ENCODE results near the gene PTX4.
"Not testable (repeated sequence)": the region's sequence is repeated elsewhere in the genome, so short reads cannot be mapped to it uniquely, and the experiment has no call there.

Gene PTX4

DNA sequence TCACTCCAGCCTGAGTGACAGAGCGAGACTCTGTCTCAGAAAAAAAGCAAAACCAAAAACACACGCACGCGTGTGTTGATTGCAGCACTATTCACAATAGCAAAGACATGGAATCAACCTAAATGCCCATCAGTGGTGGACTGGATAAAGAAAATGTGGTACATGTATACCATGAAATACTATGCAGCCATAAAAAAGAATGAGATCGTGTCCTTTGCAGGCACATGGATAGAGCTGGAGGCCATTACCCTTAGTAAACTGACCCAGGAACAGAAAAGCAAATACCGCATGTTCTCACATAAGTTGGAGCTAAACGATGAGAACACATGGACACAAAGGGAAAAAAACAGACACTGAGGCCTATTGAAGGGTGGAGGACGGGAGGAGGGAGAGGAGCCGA, 9.8 kb downstream of the PTX4 start:
- not testable (repeated sequence) for DNase-seq

DNA sequence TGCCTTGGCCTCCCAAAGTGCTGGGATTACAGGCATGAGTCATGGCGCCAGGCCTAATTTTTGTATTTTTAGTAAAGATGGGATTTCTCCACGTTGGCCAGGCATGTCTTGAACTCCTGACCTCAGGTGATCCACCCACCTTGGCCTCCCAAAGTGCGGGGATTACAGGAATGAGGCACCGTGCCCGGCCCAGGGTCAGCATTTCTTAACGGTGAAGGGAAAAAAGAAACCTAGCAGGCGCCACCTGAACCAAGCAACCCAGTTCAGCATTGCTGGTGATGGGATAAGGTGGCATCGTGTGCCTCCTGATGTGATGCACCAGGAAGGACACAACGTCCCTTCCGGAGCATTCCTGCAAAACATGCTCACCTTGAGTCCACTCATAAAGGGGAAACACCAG, 11.7 kb downstream of the PTX4 start:
- no peak for DNase-seq

DNA sequence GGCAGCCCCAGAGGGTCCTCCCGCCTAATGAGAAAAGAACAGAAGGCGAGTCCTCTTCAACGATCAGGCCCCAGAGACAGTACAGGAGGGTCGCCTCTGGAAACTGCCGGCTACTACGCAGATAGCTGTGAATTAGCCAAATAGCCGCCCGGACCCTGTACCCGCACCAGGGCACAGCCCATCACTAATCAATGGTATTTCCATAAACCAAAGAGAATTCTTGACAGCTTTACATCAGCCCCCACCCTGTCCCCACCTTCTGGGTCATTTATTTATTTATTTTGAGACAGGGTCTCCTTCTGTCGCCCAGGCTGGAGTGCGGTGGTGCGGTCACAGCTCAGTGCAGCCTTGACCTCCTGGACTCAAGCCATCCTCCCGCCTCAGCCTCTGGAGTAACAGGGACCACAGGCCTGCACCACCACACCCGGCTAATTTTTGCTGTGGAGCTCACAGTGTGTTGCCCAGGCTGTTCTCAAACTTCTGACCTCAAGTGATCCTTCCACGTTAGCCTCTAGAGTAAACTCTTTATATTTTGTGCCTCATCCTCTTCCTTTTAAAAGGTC, 13.1 kb downstream of the PTX4 start:
- no peak for DNase-seq

DNA sequence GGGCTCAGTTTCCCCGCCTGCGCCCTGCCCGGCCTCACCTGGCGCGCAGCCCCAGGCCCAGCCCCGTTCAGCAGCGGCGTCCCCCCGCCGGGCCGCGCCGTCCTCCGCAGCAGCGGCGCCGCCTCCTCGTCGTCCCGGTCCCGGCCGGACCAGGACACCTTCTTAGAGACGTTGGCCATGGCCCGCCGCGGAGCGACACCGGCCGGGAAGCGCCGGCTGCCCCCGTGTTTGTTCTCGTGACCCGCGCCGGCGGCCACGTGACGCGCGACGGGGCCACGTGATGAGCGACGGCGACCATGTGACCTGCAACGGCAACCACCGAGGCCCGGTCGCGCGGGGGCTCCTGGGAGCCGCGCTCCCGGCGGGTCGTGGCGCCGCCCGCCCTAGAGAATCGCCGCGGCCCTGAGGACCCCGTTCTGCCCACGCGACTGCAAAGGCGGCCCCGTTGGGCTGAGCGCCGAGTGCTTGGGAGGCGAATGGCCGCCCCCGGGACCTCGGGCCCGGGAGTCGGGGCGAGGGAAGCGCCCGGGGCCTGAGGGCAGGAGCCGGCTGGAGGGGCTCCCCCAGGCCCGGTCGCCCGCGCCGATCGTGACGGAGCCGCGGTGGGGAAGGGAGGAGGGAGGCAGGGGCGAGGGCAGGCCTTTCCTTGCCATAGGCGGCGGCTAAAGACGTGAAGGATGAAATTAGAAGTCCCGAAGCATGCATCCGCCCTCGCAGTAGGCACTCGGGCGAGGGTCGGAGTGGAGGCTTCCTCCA, 13.8 kb downstream of the PTX4 start, which contains the start of gene CLCN7:
Gene CLCN7 (minus strand): TSS at position 233 of the 756 bp plus-strand sequence. CDS start 54 bp downstream, at position 179.
- DNase-seq = peak; percentile 77 to 82 (median 80)

DNA sequence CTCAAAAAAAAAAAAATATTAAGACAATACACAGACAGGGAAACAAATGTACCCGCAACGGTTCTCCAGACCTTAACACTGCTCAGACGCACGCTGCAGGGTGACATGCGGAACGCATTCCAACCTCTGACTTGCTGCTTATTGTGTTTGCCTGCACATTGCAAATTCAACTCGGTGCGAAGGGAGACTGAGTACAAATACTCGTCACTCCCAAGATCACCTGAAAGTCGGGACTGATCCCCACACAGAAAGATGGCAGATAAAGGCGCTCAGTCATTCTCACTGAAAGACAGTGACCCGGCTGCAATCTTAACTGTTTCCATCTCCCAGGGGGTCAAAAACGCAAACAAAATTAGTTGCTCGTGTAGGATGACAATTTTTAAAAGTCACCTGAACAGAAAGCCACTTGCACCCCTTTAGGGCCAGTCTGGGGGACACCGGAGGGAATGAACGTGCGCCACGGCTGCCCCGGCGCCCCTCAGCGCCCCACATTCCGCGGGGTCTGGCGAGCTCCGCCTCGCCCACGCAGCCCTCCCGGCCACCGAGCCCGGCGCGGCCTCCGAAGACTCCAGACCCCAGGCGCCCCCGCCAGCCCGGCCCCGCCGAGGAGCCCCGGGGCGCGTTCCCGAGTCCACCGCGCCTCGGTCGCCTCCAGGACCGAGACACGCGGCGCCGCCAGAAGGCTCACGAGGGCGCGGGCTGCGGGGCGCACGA, 14.5 kb downstream of the PTX4 start:
- no peak for DNase-seq

DNA sequence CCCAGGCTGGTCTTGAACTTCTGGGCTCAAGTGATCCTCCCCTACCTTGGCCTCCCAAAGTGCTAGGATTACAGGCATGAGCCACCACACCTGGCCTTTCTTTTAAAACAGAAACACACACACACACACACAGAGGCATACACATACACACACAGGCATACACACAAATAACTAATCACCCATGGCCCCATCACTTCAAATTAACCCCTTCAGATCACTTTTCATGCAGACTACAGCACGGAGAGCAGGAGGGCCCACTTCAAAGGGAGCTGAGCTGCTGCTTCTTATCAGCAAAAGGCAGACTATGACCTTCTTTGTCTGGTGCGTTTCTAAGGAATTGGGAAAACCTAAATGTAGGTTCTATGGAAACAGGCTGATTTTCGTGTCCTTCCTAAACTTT, 15.8 kb downstream of the PTX4 start:
- no peak for DNase-seq

DNA sequence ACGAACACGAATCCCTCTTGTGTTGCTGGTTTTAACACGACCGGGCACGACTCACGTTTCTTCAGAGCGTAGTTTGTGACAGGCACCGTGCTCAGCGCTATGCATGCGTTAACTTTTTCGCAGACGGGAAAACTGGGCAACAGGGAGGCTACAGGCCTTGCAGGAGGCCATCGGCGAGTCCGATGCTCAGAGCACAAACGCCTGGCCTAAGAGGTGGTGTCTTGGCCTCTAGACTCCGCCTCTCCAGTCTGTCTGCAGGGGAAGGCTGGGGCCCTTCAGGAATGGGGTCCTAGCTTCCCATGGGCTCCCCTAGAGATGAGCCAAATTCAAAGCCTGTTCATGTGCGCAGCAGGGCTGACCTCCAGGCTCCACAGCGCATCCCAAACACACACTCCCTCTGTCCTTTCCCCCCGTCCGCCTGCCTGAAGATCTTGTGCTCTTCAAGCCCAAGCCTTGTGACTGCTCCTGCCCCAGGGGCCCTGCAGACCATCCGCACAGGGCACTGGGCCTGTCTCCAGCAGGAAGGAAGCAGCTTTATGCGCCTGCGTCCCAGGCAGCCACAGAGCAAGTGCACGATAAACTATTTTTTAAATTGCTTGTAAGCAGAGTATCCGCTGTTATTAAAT, 17.1 kb downstream of the PTX4 start:
- DNase-seq = no peak

DNA sequence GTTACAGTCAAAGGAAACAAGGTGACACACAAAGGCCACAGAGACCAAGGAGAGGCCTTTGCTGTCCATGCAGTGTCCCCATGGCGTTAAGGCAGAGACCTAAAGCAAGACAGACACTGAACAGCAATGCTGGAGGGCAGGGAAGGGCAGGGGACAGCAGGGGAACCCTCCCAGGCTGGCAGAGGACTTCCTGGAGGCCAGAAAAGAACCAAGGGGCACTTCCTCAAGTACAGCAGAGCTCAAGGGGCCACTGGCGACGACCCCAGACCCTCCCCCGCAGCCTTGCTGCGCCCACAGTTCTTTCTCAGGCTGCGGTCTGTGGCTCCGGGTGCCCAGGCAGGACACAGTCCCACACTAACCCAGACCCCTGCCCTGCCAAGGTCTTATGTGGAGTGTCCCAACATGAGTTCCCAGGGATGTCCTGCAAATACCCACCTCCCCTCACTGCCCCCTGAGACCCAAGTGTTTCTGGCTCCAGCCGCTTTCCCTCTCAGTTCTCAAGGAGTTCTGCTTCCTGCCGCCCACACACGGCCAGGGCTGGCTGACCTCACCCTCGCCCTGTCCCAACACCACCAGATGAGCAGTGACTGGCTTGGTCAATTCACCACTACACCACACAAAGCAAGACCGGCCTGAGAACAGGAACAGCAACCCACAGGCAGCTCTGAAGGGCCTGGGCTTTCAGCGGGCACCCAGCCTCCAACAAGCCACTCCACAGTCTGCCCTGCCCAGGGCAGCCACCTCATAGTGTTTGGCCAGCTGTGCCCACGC, 18.1 kb downstream of the PTX4 start:
- DNase-seq = no peak

DNA sequence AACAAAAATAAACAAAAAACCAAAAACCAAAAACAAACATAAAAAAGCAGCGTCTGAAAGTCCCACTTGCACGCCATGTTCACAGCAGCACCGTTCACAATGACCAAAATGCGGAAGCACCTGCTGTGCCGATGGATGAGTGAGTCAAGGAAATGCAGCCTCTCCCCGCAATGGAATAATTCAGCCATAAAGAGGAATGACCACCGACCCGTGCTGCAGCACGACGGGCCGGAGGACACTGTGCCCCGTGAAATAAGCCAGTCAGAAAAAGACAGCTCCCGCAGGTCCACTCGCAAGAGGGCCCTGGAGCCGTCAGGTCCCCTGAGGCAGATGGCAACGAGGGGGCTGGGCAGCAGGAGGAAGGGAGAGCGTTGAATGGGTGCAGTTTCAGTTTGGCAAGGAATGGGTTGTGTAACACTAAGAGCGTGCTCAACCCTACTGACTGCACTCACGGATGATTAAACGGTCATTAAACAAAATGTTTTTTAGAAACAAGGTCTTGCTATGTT, 19.0 kb downstream of the PTX4 start:
- no peak for DNase-seq

DNA sequence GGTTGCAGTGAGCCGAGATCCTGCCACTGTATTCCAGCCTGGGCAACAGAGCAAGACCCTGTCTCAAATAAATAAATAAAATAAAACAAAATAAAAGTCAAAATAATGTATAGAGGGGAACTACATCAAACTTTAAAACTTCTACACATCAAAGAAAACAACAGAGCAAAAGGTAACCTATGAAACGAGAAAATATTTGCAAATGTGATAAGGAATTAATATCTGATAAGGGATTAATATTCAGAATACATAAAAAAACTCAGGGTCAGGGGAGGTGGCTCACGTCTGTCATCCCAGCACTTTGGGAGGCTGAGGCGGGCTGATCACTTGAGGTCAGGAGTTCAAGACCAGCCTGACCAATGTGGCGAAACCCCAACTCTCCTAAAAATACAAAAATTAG, 19.6 kb downstream of the PTX4 start:
- not testable (repeated sequence) for DNase-seq

DNA sequence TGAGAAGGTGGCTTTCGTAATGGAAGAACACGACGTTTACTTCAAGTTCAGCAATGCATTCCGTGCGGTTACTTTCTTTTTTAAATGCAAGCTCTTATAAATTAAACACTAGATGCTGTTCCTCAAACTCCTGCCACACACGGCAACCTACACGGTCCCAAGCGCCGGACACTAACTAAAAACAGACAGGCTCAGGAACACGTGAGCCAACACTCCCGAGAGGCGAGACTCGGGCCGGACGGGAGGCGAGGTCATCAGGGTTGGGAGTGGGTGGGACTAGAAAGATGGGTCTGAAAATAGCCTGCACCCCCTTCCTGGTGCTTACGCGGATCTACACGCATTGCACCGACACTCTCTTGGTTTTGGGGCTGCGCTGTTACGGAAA, 20.3 kb downstream of the PTX4 start:
- DNase-seq = no peak

DNA sequence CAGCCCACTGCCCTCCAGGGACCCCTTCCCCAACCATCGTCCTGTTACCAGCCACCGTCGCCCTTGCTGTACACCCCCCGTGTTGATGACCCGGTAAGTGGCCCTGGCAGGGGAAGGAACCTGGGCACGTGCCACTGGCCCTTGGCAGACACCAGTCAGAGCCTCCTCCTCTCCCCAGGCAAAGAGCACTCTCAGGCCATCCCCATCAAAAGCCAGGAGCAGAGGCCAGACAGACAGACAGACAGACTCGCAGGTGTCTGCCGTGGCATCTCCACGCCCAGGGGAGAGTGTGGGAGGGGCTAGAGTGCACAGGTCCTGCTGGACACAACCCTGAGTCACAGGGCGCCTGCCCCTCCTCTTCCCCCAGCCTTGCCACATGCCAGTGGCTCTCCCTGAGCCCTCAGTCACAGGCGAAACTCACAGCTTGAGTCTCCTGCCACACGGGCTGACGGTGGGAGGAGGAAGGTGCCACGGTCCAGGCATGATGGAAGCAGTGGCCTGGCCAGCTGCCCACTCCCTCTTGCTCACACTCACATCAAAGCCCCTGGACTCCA, 21.7 kb downstream of the PTX4 start:
- no peak for DNase-seq

DNA sequence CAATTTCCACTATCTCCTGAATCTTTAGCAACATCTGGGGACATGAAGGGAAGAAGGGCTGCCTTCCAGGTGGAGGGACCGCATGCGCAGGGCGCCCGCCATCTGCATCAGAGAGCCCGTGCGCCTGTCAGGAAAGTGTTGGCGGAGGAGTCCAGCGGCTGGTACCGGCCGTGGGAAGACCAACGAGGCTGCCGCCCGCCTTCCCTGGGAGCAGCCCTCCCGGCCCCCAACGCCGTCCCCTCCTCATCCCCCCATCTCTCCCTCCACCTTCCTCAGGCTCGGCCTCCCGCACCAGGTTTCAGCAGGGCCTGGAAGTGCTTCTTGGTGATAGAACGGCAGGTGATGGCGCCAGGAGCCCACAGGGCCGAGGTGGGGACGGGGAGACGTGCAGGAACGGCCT, 22.7 kb downstream of the PTX4 start:
- no peak for DNase-seq

DNA sequence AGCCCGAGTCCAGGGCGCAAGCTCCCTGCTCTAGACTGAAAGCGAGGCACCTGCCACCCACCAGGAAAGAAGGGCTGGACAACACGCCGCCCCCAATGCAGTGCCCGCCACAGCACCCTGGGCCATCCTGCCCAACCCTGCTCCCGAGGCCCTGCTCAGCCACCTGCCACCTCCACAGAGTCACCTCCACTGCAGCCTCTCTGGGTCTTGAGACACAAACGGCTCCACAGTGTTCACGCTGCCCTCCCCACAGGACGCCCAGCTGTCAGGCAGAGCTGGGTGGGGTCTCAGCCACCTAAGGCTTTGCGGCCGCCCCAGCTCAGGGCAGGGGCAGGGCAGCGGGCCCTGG, 23.2 kb downstream of the PTX4 start:
- no peak for DNase-seq

DNA sequence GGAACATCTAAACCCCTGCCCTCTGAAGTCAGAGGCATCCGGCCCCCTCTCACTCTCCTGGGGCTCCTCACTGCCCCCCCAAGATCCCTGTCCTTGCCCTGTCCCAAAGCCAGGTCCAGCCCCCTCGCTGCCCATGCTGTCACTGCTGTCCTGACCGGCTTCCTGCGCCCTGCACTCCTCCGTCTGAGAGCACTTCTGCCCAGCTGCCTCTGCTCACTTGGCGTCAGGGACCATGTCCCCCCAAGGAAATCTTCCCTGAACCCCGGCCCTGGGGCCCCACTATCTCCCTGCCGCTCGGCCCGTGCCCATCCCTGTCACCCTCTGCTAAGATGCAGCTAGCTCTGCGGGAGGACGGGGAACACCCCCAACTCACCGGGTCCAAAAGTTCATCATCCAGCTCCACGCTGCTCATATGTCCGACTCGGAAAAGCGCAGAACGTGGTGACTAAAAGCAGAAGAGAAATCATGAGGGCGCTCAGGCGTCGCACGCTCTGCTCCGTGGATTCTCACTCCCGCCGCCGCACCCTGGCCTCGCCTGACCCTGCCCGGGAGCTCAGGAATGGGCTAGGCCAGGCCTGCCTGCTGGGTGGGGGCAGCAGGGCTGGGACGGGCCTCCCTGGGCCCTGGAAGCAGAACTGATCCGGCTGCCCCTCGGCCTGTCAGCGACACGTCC, 23.7 kb downstream of the PTX4 start:
- DNase-seq = no peak

DNA sequence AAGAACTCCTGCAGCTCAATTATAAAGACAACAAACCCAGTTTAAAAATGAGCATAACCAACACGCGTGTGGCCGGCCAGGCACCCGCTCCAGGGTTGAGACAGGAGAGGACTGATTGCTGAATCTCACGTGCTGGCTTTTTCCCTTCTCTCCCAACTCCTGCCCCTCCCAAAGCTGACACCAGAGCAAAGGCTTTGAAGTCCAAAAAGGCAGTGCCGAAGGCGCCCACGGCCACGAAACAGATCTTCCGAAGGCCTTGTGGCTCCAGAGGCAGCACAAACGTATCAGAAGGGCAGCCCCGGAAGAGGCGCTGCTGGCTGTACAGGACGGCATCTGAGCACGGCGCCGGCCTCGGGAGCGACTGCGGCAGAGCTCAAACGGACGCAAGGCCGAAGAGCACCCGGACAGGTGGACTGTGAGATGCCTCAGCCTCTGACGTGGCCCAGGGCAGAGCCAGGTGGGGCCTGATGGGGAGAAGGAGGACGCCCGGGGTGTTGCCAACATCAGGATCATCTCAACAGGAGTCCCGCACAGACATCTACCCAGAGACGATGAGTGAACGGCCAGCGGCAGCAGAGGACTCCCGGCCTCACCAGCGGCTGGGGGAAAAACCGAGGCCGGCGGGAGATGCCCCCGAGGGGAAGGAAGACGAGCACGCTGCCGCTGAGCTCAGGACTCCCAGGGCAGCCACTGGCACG, 24.4 kb downstream of the PTX4 start:
- DNase-seq = no peak

DNA sequence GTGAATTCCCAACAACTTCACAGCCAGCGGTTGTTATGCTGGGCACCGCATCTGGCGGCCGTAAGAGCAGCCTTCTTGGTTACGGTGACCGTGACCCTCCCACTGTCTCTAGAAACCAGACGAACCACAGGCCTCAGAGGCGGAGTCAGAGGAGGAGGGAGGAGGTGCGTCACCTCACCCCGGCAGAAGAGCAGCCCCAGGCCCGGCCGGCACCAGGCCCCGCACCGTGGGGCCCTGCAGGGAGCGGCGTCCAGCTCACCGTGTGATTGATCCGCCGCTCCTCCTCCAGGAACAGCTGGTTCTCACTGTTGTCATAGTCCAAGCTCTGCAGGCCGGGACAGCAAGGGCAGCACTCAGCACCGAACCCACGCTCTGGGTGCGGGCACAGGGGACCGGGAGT, 27.6 kb downstream of the PTX4 start:
- no peak for DNase-seq

DNA sequence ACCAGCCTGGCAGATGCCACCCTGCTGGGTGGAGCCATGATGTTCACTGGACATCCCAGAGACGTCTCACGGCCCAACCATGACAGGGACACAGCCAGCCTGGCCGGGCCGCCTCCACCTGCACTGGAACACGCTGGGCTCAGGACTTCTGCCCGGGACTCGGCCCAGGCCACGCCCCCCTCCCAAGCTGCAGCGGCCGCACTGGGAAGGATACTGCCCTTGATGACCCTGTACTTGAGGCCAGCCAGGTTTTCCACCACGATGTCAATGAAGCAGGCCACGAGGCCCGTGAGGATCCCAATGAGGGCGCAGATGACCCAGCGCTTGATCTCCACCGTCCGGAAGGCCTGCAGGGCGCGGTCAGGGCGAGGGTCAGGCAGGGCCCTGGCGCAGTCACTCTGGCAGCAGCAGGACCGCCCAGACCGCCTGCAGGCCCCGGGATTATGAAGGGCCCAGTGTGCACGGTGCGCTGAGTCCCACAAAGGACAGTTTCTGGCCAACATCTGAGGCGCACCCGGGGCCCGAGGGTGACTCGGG, 28.1 kb downstream of the PTX4 start:
- no peak for DNase-seq

DNA sequence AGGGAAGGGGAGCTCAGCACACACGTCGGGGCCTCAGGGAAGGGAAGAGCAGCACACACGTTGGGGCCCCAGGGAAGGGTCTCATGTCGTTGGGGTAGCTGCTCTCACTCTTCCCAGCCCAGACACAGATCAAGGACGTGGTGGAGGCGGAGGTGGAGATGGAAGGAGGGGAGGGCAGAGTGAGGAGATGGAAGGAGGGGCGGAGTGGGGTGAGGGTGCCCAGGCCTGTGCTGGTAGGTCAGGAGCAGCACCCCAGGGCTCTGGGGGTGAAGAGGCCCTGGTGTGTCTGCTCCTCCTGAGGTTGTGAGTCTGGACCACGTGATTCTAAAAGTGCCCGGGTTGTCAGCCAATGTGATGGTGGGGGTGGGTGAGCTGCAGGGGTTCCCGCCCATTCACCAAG, 28.8 kb downstream of the PTX4 start:
- no peak for DNase-seq

DNA sequence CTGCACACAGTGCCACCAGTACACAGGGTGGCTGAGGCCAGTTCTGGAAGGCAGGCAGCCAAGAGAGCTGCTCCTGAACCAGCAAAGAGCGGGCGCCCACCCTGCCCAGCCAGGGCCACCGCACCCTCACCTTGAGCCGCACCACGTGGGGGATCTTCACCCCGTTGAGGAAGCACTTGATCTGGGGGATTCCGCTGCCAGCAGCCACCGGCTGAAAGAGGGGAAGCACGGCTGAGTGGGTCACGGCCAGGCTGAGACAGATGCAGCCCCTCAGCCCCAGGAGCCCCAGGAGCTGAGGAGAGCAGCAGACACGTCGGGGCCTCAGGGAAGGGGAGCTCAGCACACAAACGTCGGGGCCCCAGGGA, 29.8 kb downstream of the PTX4 start:
- DNase-seq = no peak

DNA sequence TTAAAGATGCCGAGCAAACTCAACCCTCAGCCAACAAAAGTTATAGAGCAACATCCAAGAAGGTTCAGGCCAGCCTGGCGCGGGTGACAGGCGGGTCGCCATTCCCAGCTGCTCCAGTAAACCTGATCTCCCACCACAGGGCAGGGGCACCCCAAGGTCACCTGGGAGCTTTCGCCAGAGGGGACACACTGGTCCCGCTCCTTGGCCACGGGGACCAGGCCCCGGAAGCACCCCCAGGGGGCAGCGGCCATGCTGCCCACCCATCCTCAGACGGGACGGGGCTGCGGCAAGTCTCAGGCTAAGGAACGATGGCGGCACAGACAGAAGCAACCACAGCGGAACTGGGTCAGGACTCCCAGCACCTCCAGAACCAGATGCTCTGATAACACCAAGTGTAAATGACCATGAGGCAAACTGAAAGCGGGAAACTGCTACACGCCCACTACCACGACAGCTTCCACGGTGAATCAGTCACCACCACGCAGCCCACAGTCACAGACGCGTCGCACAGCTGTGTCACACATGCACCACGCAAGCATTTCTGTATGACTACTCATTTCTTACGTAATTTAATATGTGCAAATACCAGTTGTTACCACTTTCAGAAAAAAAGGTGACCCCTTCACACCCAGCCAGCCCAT, 30.3 kb downstream of the PTX4 start:
- no peak for DNase-seq

Measured in activated CD4-positive, CD25-positive, alpha-beta regulatory T cell (primary cell).